Activated CD8-positive, alpha-beta memory T cell treated with anti-CD3 and anti-CD28 coated beads, Interleukin-2, amount 10 ng/mL, durations not matched to agents 7 days and 5 days (primary cell): Measurements from ENCODE around the gene STRIP2. TPM values are rescaled to one million over a fixed set of nuclear protein-coding genes. Genes with fewer than 3 reads are reported as not detected.

Experiments
- ATAC-seq: fragments of 150-1000 bp; cut with Tn5 transposase; one replicate; pipeline ENCODE4 v1.10.0; 2021; ENCODE audit warnings: moderate library complexity
- CTCF ChIA-PET: fragments of 350-600 bp; sonication (Branson Sonifier 250); formaldehyde crosslinking; loops from one replicate; lab custom pipeline; 2021; ENCODE audit warnings: antibody characterized with exemption; lab: Charles Lee
- DNase-seq: peaks from one replicate; pipeline ENCODE4 v3.0.0-alpha.2; 2020
- H3K27ac Mint-ChIP-seq: one replicate; pipeline ENCODE4 v1.8.0; 2021; ENCODE audit warnings: mild to moderate bottlenecking, mixed read lengths
- H3K27me3 Mint-ChIP-seq: one replicate; pipeline ENCODE4 v1.8.0; 2021; ENCODE audit warnings: mixed read lengths
- H3K36me3 Mint-ChIP-seq: one replicate; pipeline ENCODE4 v1.8.0; 2021; ENCODE audit warnings: mild to moderate bottlenecking, mixed read lengths
- H3K4me1 Mint-ChIP-seq: one replicate; pipeline ENCODE4 v1.8.0; 2021; ENCODE audit warnings: mixed read lengths
- H3K4me3 Mint-ChIP-seq: one replicate; pipeline ENCODE4 v1.8.0; 2021; ENCODE audit warnings: mild to moderate bottlenecking, moderate library complexity, mixed read lengths
- H3K9me3 Mint-ChIP-seq: one replicate; pipeline ENCODE4 v1.8.0; 2022; ENCODE audit warnings: low read depth, mixed read lengths
- total RNA-seq, 2 experiments: library from RNA; stranded (reverse); gene quantifications; one replicate each; pipeline ENCODE4 v1.2.3, GENCODE V29; 2021

The STRIP2 gene
- total RNA-seq, 2 experiments from 2014 or later: 15.6 to 19.0 TPM

- ATAC-seq: peak; percentile 56
- Mint-ChIP-seq H3K4me1 (peaks cover 19% of the 10 kb centered on the region), H3K36me3 (no peaks in the 10 kb centered on the region), H3K4me3 (peak overlapping the region; percentile 15), H3K9me3 (no peaks in the 10 kb centered on the region), H3K27ac (peak overlapping the region; percentile 38), H3K27me3 (no peaks in the 10 kb centered on the region)
- CTCF ChIA-PET: interaction anchor here (0.7 kb wide), 1 partner anchor 85 kb away, joined by 3 read pairs; no protein-coding TSS in a partner anchor
- peak; percentile 65 for DNase-seq
Observed at GRCh38 chr7:129535896-129536295, 101.7 kb downstream of the STRIP2 start.

- no peak for DNase-seq
- Mint-ChIP-seq H3K27ac (peak overlapping the region; percentile 38), H3K4me1 (peaks cover 16% of the 10 kb centered on the region), H3K36me3 (no peaks in the 10 kb centered on the region), H3K9me3 (no peaks in the 10 kb centered on the region), H3K4me3 (peak overlapping the region; percentile 15), H3K27me3 (no peaks in the 10 kb centered on the region)
- CTCF ChIA-PET: interaction anchor here (0.7 kb wide), 1 partner anchor 85 kb away, joined by 3 read pairs; no protein-coding TSS in a partner anchor
- ATAC-seq: peak; percentile 34
Observed at GRCh38 chr7:129536323-129536722, 102.1 kb downstream of the STRIP2 start.

Other genes starting within 250 kb of the STRIP2 start
- under 1 TPM in 1 of 2 experiments, not detected in 1; 0.07 TPM for gene SMO, start 245.8 kb upstream of the STRIP2 start, total RNA-seq
- 10 to 100 TPM; 12.7 to 12.8 TPM for gene AHCYL2, start 209.4 kb upstream of the STRIP2 start, total RNA-seq
- 1 to 10 TPM; 2.3 to 5.3 TPM for gene SMKR1, start 68.1 kb downstream of the STRIP2 start, total RNA-seq
- 10 to 100 TPM; 26.4 to 29.5 TPM for gene NRF1, start 177.3 kb downstream of the STRIP2 start, total RNA-seq